RWPE1 (cell line): ENCODE results near the gene SLC6A20.

Experiments used
- CTCF ChIA-PET: fragments of 350-600 bp; sonication (Branson Sonifier 250); formaldehyde crosslinking; extraction: SDS; loops from one replicate; lab custom pipeline; 2021; lab: Yijun Ruan, JAX
- POLR2A ChIA-PET: fragments of 400-600 bp; formaldehyde crosslinking; extraction: SDS; loops from one replicate; lab custom pipeline; 2020; ENCODE audit warnings: antibody characterized with exemption; ENCODE audit not compliant: low non-redundant PET; lab: Yijun Ruan, JAX
- DNase-seq: peaks from one replicate; pipeline ENCODE4 v3.0.0; 2012; ENCODE audit warnings: low spot score
- H3K27ac ChIP-seq: fragments of 450-650 bp; 2 replicates; pipeline ENCODE4 v1.5.1; 2017
- CTCF ChIP-seq: fragments of 450-650 bp; conservative IDR thresholded peaks from 2 replicates; pipeline ENCODE4 v1.5.1; 2017; ENCODE audit warnings: low read depth, mild to moderate bottlenecking

SLC6A20 gene

GRCh38 chr3:45746777-45747622 lies 49.3 kb downstream of the SLC6A20 start:
- H3K27ac ChIP-seq, result peak overlapping the region; percentile 68
- no peak for DNase-seq
- ChIA-PET POLR2A (no interaction called here), CTCF (no interaction called here)
- TF ChIP-seq CTCF, result no peak

GRCh38 chr3:45746165-45746776 lies 50.1 kb downstream of the SLC6A20 start:
- no peak overlapping the region for H3K27ac ChIP-seq
- no peak for DNase-seq
- CTCF ChIA-PET, result no interaction called here
- POLR2A ChIA-PET, result no interaction called here
- TF ChIP-seq CTCF, result no peak

GRCh38 chr3:45742461-45743089 lies 53.8 kb downstream of the SLC6A20 start:
- ChIA-PET POLR2A (no interaction called here), CTCF (interaction anchor here (0.7 kb wide), 1 partner anchor 24 kb away, joined by 3 read pairs; no protein-coding TSS in a partner anchor)
- no peak overlapping the region for H3K27ac ChIP-seq
- no peak for TF ChIP-seq CTCF
- no peak for DNase-seq

GRCh38 chr3:45741742-45742460 lies 54.4 kb downstream of the SLC6A20 start:
- ChIA-PET CTCF (interaction anchor here (0.7 kb wide), 1 partner anchor 24 kb away, joined by 3 read pairs; no protein-coding TSS in a partner anchor), POLR2A (no interaction called here)
- H3K27ac ChIP-seq, result no peak overlapping the region
- no peak for TF ChIP-seq CTCF
- DNase-seq, result no peak

- no peak for TF ChIP-seq CTCF
- no peak for DNase-seq
- H3K27ac ChIP-seq, result no peak overlapping the region
- CTCF ChIA-PET, result no interaction called here
- POLR2A ChIA-PET, result no interaction called here
Measured at GRCh38 chr3:45741247-45741646, 55.1 kb downstream of the SLC6A20 start.

- DNase-seq, result no peak
- TF ChIP-seq CTCF, result no peak
- CTCF ChIA-PET, result no interaction called here
- no peak overlapping the region for H3K27ac ChIP-seq
- POLR2A ChIA-PET, result no interaction called here
Measured at GRCh38 chr3:45739991-45740390, 56.3 kb downstream of the SLC6A20 start.
